Activated CD4-positive, alpha-beta T cell treated with anti-CD3 and anti-CD28 coated beads, Interleukin-2, amount 50 U/mL, for 48 hours (primary cell): ENCODE results near the gene PLA2G5.
"Not testable (repeated sequence)": the region's sequence is repeated elsewhere in the genome, so short reads cannot be mapped to it uniquely, and the experiment has no call there.

ENCODE experiments used
- DNase-seq, 2 experiments: peaks; one replicate each; pipeline ENCODE4 v3.0.0-alpha.2; 2020

The PLA2G5 gene, protein sequence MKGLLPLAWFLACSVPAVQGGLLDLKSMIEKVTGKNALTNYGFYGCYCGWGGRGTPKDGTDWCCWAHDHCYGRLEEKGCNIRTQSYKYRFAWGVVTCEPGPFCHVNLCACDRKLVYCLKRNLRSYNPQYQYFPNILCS

DNA sequence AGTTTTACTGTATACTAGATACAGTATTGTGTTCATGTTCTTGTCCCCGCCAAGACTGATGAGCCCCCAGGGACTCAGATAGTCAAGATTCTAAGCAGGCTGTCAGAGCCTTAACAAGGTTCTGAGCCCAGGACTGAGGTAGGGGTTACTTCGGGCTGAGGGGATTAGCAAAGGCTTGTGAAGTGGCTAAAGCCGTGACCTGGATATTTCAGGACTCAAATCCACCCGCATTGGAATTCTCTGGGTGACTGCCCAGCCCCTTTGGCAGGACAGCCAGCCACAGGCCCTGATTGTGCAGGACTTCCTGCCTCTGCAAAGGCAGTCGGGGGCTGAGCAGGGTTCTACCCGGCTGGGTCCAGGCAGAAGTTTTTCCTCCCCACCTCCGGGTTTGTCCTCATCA, at the start of gene PLA2G5:
Gene PLA2G5, plus strand, starts transcription at position 321 of the 400 bp plus-strand sequence. CDS start 14,637 bp downstream, outside the sequence.
- no peak for DNase-seq

DNA sequence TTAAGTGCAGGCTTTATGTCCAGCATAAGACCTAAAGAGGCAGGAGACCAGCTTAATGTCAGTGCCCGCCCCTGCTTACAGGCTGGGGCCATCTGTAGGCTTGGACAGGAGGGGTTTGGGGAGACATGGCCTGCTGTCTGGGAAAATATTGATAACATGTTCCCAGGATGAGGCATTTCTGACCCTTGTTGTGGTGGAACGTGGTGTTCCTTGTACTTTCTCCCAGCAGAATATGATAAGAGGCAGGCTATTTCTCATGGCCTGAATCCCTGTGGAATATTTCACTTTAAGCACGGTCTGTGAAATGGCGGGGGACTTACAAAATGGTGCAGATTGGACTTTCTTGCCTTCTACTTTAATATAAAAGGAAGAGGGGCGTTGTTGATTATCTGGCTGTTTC, 41.9 kb upstream of the PLA2G5 start:
- DNase-seq: no peak

DNA sequence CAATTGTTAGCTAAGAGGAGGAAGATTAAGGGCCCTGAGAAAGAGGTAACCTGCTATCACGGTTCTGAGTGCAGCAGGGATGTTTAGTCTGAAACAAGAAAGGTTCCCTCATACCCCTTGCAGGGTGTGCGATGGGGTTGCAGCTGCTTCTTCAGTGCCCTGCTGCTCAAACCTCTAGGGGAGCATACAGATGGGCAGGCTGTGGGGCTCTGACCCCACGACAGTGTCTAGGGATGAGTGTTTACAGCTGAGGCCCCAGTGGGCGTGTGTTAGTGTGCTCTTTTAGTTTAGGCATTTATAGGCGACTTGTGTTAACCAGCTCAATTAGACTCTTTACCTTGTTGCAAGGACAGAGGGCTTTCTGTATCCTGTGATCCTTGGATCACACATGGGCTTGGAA, 41.3 kb upstream of the PLA2G5 start:
- DNase-seq: no peak

DNA sequence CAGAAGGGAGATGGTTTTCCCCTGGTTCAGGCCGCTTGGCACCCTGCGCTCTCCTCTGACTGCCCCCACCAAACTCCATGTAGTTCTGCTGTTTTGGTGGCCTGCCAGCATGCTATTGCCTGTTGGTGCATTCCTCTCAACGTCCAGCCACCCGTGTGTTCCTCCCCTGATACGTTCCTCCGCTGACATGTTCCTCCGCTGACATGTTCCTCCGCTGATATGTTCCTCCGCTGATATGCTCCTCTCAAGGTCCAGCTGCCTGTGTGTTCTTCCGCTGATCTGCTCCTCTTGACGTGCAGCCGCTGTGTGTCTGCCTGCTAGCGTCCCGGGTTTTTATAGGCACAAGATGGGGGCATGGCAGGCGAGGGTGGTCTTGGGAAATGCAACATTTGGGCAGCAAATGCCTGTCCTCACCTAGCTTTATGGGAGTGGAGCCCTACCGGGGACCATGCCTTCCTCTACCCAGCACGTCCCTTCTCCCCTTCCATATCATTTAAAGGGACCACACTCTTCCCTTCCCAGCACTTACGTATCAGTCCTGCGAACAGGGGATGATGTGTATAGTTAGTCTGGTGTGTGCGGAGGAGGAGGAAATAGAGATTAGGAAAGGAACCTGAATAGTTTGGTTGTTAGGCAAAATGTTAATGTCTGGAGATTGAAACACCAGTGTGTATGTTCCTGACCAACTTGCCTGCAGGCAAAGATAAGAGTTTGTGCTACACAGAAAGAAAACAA, 40.6 kb upstream of the PLA2G5 start:
- DNase-seq: no peak

DNA sequence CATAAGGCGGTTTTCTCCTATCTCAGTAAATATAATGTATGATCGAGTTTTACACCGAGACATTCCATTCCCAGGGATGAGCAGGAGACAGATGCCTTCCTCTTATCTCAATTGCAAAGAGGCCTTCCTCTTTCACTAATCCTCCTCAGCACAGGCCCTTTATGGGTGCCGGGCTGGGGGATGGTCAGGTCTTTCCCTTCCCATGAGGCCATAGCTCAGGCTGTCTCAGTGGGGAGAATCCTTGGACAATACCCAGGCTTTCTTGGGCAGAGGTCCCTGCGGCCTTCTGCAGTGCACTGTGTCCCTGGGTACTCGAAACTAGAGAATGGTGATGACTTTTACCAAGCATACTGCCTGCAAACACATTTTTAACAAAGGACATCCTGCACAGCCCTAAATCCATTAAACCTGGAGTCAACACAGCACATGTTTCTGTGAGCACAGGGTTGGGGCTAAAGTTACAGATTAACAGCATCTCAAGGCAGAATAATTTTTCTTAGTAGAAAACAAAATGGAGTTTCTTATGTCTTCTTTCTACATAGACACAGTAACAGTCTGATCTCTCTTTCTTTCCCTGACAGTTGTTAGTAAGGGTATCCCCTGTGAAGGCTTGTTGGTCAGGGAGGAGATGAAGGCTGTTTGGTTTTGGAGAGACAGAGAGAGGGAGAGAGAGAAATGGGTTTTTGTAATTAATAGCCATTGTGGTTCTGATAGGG, 39.4 kb upstream of the PLA2G5 start:
- DNase-seq: not testable (repeated sequence)

DNA sequence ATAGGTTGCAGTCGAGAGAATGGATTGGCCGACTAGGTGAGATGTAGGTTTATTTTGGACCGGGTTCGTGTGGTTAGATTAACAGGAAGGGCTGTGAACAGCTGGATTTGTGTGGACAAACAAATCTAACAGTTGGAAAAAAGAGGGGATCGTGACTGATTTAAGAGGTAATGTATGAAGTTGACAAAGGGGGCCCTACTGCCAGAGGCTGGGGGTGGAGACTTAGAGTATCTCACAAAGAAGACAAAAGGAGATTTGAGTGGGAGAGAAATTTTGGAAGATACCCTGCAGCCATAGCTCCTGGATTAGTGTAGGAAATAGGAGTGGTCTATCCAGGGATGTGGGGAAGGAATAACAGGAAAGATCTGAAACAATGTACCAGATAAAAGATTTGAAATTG, 38.8 kb upstream of the PLA2G5 start:
- DNase-seq: no peak

DNA sequence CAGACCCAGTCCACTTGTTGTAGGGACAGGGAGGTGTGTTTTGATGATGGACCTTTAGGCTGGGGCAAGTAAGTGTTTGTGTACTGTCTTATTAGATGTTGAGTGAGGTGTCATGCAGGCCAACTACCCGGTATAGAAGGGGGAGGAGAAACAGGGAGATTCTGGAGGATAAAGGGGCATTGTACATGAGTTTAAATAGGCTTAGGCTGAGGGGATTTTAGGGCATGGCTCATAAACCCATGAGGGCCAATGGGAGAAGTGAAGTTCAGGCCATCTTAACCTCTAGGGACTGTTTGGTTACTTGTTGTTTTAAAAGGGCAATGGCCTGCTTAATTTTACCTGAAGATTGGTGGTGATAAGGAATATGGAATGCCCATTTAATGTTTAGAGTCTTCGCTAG, 38.2 kb upstream of the PLA2G5 start:
- no peak for DNase-seq

DNA sequence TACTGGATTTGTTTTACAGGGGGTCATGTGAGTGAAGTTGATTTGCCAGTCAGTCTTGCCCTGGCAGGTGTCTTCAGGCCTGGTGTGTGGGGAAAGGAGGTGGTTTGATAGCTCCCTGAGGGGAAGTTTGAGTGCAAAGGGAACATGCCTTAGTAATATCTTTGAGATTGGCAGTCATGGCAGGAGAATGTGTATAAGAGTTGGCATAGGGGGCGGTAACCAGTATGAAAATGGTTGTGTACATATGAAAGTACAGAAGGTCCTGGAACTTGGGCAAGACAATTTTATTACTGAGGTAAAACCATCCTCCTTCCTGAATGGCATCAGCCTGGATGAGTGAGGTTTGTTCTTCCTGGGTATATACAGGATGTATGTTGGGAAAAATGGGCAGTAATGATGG, 37.6 kb upstream of the PLA2G5 start:
- no peak for DNase-seq

DNA sequence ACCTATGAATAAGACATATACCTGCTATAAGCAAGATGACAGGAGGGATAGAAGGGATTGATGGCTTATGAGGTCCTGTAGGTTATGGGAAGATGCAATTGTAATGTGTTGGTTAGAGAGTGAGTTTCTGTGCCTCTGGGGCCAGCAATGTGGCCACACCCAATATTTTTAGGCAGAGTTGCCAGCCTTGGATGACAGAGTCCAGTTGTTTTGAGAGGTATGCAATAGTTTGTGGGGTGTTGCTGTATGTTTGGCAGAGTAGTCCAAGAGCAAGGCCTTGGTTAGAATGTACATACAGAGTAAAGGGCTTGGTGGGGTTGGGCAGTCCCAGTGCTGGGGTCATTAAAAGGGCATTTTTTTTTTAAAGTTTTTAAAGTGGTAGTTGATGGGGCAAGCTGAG, 36.6 kb upstream of the PLA2G5 start:
- DNase-seq: no peak

DNA sequence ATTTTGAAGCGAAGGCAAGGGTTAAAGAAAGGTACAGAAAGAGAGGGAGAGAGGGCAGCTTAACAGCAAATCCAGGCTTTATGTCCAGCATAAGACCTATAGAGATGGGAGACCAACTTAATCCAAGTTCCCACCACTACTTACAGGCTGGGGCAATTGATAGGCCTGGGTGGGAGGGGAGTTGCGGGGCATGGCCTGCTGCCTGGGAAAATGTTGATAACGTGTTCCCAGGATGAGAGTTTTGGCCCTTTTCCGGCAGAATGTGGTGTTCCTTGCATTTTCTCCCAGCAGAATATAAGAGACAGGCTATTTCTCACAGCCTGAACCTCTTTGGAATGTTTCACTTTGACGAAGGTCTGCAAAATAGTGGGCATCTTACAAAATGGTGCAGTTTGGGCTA, 34.9 kb upstream of the PLA2G5 start:
- DNase-seq: no peak

DNA sequence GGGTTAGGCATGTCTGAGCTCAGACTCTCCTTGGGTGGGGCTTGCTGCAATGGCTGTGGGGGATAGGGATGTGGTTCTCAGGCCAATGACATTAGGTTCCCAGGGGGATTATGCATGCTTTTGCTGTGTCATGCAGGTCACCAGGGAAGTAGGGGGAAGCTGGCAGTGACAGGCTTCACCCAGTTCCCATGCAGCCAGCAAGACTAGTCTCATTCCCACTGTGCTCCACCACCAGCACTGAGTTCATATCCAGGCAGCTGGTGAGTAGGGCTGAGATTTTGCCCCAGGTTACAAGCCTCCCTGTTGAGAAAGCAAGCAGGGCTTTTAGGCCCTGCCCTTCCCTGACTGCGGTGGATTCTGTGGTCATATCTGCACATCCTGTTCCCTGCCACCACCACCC, 32.1 kb upstream of the PLA2G5 start:
- DNase-seq: no peak

DNA sequence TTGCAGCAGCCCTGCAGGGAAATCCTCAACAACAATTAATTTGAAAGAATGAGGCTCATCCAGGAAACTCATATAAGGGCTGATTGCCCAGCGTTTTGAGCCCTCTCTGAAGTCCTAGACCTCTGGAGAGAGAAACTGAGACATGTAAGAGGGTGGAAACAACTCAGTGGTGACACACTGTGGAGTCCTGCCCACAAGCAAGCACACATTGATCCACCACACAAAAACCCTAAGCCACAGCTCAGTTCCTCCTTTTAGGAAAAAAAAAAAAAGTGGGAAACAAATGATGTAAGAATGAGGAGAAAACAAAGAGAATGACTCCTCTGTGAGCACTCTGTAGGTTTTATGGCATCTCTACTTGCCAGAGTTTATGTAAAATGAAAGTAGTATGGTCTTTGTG, 22.9 kb upstream of the PLA2G5 start:
- peak in 1 of 2 experiments; percentile 7 for DNase-seq

DNA sequence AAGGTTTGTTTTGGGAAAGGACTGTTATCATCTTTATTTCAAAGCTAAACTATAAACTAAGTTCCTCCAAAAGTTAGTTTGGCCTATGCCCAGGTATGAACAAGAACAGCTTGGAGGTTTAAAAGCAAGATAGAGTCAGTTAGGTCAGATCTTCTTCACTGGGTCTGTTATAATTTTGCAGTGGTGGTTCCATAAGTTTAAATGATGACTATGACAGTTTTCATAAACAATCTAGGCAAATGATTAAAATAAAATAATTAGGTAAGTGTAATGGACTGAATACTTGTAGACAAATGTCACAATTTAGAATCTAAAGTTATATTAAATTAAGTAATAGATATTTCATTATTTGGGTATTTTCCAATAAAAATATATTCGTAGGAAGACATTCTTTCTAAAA, 21.4 kb upstream of the PLA2G5 start:
- no peak for DNase-seq

DNA sequence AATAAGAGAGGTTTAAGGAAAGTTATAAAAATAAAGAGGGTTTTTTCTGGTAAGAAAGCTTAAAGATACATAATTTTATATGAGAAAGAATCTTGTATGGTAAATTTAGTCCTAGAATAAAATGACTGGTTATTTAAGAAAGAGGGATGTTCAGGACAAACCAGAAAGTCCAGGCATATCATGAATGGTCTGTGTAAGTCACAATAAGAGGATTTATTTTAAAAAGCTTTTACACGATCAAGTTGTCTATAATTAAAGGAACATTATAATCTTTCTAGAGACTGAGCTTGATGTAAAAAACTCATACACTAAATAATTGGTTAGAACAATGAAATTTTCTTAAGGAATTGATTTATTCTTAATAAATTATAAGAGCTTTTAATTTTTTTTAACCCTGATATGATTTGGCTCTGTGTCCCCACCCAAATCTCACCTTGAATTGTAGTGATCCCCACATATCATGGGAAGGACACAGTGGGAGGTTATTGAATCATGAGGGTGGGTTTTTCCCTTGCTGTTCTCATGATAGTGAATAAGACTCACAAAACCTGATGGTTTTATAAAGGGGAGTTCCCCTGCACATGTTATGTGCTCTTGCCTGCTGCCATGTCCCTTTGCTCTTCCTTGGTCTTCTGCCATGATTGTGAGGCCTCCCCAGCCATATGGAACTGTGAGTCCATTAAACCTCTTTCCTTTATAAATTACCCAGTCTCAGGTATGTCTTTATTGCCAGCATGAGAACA, 20.8 kb upstream of the PLA2G5 start:
- not testable (repeated sequence) for DNase-seq

DNA sequence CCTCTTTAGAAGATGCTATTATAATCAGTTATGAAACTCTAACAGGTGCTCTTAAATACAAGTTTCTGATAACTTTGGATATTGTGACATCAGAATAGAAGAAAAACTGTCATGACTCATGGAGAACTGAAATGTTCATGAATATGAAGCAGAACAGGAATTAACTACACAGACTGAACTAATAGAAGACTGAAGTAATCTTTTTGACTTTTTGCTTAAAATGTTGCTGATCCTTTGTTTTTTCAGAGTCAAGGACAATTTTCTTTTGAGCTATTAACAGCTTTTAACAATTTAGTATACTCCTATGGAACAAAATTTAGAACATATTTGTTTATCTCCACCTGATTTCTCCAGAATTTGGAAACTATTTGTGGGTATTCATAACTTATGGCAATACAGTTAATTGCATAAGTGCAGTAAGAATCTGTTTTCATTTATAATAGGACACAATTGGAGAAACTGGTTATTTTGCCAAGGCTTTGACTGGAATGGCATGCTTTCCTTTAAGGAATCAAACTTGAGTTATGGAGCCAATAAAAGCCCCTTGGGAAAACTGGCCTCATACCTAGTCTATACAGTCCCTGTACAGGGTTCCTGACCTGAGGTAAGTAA, 18.7 kb upstream of the PLA2G5 start:
- no peak for DNase-seq

DNA sequence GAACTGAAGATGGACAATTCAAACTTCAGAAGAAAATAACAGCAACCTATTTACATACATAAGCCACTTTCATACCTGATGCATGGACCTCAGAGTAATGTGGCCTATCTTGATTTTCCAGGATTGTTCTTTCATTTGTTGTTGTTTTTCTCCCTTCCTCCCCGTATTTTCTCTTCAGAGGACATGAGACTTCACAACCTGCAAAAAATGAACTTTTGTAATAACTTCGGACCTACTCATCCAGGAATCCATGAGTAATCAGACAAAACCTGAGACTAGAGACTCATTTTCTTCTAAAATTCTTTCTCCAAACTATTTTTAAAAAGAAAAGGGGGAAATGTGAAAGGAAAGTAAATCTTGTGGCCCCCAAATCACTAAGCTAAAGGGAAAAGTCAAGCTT, 17.6 kb upstream of the PLA2G5 start:
- DNase-seq: no peak

DNA sequence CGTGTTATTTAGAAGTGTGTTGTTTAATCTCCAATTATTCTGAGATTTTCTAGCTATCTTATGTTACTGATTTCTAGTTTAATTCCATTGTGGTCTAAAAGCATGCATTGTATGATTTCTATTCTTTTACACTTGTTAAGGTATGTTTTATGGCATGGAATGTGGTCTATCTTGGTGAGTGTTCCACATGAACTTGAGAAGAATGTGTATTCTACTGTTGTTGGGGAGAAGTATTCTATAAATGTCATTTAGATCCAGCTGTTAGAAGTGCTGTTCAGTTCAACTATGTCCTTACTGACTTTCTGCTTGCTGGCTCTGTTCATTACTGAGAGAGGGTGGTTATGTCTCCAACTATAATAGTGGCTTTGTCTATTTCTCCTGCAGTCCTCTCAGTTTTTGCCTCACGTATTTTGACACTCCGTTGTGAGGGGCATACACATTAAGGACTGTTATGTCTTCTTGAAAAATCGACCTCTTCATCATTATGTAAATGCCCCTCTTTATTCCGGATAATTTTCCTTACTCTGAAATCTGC, 12.0 kb upstream of the PLA2G5 start:
- no peak for DNase-seq

DNA sequence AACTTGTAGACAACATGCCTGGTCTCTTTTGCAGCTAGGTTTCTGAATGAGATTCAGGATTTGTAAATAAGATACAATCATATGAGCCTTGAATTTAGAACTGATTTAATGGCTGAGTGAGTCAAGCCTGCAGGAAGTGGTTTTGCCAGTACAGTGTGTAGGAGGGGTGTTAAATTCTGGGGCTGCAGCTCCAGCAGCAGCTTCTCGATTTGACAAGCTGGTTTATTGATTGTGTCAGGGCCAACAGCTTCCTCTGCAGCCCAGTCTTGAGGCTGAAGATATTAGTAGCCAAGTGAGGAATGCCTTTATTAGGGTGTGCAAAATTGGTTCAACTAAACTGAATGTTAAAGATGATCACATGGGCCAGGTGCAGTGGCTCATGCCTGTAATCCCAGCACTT, 11.5 kb upstream of the PLA2G5 start:
- DNase-seq: peak; percentile 46 to 53

DNA sequence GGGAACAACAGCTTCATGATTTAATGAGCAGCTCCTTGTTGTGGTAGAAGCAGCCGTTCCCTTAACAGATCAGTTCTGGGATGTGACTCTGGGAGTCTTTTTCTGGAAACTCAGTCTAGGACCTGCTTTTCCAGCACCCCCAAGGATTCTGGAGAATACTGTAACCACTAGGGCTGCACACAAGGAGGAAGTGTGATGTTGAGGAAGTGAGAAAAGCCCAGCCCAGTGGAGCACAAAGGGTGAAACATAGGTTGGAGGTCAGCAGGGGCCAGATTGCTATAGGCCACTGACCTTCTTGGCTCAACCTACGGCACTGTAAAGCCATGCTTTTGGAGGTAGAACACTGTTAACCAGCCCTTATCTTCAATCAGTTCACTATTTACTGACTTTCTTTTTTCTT, 10.1 kb upstream of the PLA2G5 start:
- DNase-seq: no peak

DNA sequence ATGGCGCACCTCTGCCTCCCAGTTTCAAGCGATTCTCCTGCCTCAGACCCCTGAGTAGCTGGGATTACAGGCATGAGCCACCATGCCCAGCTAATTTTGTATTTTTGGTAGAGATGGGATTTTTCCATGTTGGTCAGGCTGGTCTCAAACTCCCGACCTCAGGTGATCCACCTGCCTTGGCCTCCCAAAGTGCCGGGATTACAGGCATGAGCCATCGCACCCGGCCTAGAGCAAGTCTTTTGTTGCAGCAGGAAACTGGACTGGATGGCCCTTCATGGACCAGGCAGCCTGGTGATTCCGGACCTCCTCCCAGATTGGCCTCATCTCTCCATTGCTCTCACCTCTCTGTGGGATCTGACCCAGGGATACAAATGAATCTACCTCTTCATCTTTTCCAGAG, 9.2 kb upstream of the PLA2G5 start:
- not testable (repeated sequence) for DNase-seq

DNA sequence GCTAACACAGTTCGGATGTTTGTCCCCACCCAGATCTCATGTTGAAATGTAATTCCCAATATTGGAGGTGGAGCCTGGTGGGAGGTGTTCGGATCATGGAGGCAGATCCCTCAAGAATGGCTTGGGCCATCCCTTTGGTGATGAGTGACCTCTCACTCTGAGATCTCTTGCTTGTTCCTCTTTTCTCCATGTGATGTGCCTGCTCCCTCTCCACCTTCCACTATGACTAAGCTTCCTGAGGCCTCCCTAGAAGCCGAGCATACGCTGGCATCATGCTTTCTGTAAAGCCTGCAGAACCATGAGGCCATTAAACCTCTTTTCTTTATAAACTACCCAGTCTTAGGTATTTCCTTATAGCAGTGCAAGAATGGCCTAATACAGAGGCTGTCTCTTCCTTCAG, 8.1 kb upstream of the PLA2G5 start:
- DNase-seq: no peak

DNA sequence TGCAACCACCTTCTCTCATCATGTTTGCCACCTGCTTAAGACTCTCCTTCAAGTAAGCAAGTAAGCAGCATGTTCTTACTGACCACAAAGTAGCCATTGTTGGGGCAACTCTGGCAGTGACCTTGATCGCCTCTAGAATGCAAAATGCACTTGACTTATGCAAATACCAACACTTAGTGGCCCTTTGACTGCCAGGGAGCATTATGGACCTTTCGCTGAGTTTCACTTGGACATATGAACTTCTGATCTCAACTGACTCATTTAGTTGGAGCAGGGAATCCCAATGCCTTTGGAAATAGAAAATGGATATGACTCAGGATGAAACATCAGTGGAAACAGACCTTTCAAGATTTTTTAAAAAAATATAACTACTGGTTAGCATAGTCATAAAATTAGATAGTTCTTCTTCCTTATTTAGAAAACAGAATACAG, 6.1 kb upstream of the PLA2G5 start:
- no peak for DNase-seq

DNA sequence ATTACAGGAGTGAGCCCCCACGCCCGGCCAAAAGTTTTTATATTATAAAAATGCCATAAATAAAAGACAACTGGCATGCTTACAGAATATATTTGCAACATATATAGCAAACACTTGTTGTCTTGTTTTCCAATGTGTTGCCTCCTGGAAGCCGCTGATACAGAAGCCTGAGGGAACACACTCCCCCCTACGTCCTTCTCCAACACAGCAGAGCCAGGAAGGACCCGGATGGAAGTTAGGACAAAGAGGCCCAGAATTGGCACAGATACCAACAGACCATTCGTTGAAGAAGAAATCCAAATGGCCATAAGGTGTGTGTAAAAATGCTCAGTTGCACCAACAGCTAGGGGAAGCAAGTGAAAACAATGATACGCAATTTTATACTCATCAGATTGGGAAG, 1.3 kb upstream of the PLA2G5 start:
- DNase-seq: no peak
